Measurements from ENCODE around the gene PSMC5. TPM values are rescaled to one million over a fixed set of nuclear protein-coding genes. Genes with fewer than 3 reads are reported as not detected.

The PSMC5 gene
- total and polyA plus RNA-seq, 9 of the 15 experiments (the other 6 are each of a cell fraction or from before 2014, with no cell fraction given) = 89.2 to 393 (median 161) TPM

- H3K27ac ChIP-seq (ENCODE audit: extremely low read depth, low read depth, low read length) = no peak overlapping the region
- H3K36me3 ChIP-seq (ENCODE audit: control insufficient read depth, insufficient read depth, low read length) = peaks cover 80% of the 10 kb centered on the region
- DNase-seq (ENCODE audit: extremely low read depth in 1 of 4, low spot score in 3 of 4) (no peak), ATAC-seq (no peak), FAIRE-seq (no peak)
- in situ Hi-C loops (cut with MboI) = loop anchor here (25.0 kb wide), 1 partner anchor 393 kb away; the partner anchor contains the start of gene CYB561
- H3K4me3 ChIP-seq = no peak overlapping the region
- no peaks in the 10 kb centered on the region for H3K9me3 ChIP-seq (replicated peaks; ENCODE audit: control insufficient read depth, insufficient read depth, low read depth, low read length)
- H3K4me1 ChIP-seq (replicated peaks in 1 of 2; ENCODE audit: control insufficient read depth in 2 of 2, insufficient read depth in 2 of 2, low read length in 2 of 2) = peaks cover 8 to 16% of the 10 kb centered on the region in 2 experiments; a peak in 3 of 5 replicates
- ChIA-PET CTCF (ENCODE audit: low intra/inter-chr PET ratio) (no interaction called here), POLR2A (interaction anchor here (1.0 to 4.6 kb wide), 6 partner anchors 11 to 132 kb away, joined by 3 to 66 read pairs (median 12); partner anchors contain the start of genes CCDC47, DDX42 and SMARCD2)
- H2AFZ ChIP-seq (ENCODE audit: low read depth, low read length) = no peak overlapping the region
- H3K9ac ChIP-seq (ENCODE audit: insufficient read depth in 1 of 2, low read depth in 2 of 2, low read length in 2 of 2) = no peak overlapping the region
- peaks cover 48% of the 10 kb centered on the region for H3K79me2 ChIP-seq (ENCODE audit: control insufficient read depth, insufficient read depth, low read length)
- no peaks in the 10 kb centered on the region for H3K27me3 ChIP-seq (ENCODE audit: control insufficient read depth in 2 of 2, insufficient read depth in 2 of 2, low read length in 2 of 2)
- H4K20me1 ChIP-seq (replicated peaks; ENCODE audit: control insufficient read depth, insufficient read depth, low read length) = no peaks in the 10 kb centered on the region
- BruUV-seq (replicated peaks) = no TSS peak
- WGBS (ENCODE audit: insufficient coverage, low coverage, missing lambda C conversion rate) = 98% methylated on average over 5 of the region's 5 CpGs
- no peaks in the 10 kb centered on the region for H3K9me1 ChIP-seq (ENCODE audit: control insufficient read depth, insufficient read depth, low read length)
- intact Hi-C loops (cut with micrococcal nuclease) = loop anchor here (10.0 kb wide), 1 partner anchor 135 kb away; no protein-coding TSS in a partner anchor
- no peak overlapping the region for H3K4me2 ChIP-seq (ENCODE audit: insufficient read depth, low read length)
- TF ChIP-seq CXXC5 (CRISPR knock-in tag; IDR thresholded peaks at IDR 0.05) (no peak), POLR2A (conservative IDR thresholded peaks at IDR 0.05) (0 out of 2 replicates have a peak, but pooled peaks have one; percentile 48)
Observed at GRCh38 chr17:63830278-63830677, 3.0 kb downstream of the PSMC5 start.

- H3K4me2 ChIP-seq (ENCODE audit: insufficient read depth, low read length) = no peak overlapping the region
- peaks cover 80% of the 10 kb centered on the region for H3K36me3 ChIP-seq (ENCODE audit: control insufficient read depth, insufficient read depth, low read length)
- in situ Hi-C loops (cut with MboI) (loop anchor here (25.0 kb wide), 1 partner anchor 394 kb away; the partner anchor contains the start of gene CYB561), intact Hi-C loops (cut with micrococcal nuclease) (loop anchor here (10.0 kb wide), 1 partner anchor 136 kb away; no protein-coding TSS in a partner anchor)
- peaks cover 9 to 13% of the 10 kb centered on the region in 2 experiments; a peak in 3 of 5 replicates for H3K4me1 ChIP-seq (replicated peaks in 1 of 2; ENCODE audit: control insufficient read depth in 2 of 2, insufficient read depth in 2 of 2, low read length in 2 of 2)
- H4K20me1 ChIP-seq (replicated peaks; ENCODE audit: control insufficient read depth, insufficient read depth, low read length) = no peaks in the 10 kb centered on the region
- CTCF ChIA-PET (ENCODE audit: low intra/inter-chr PET ratio) = no interaction called here
- no peak for TF ChIP-seq ZBTB40 (IDR thresholded peaks at IDR 0.05)
- no peak for TF ChIP-seq ZBTB40 (CRISPR knock-in tag; IDR thresholded peaks at IDR 0.05)
- peak; percentile 57 for TF ChIP-seq RBFOX2 (IDR thresholded peaks at IDR 0.05; ENCODE audit: low read depth, low read length)
- H3K9ac ChIP-seq (ENCODE audit: insufficient read depth in 1 of 2, low read depth in 2 of 2, low read length in 2 of 2) = no peak overlapping the region
- no peak overlapping the region for H3K27ac ChIP-seq (ENCODE audit: extremely low read depth, low read depth, low read length)
- H3K4me3 ChIP-seq = no peak overlapping the region
- no peaks in the 10 kb centered on the region for H3K9me3 ChIP-seq (replicated peaks; ENCODE audit: control insufficient read depth, insufficient read depth, low read depth, low read length)
- POLR2A ChIA-PET = interaction anchor here (0.5 to 4.6 kb wide), 8 partner anchors 10 to 1731 kb away, joined by 3 to 66 read pairs (median 5); partner anchors contain the start of genes CCDC47, DDX42 and SMARCD2
- no peaks in the 10 kb centered on the region for H3K9me1 ChIP-seq (ENCODE audit: control insufficient read depth, insufficient read depth, low read length)
- FAIRE-seq (no peak), DNase-seq (ENCODE audit: extremely low read depth in 1 of 4, low spot score in 3 of 4) (no peak), ATAC-seq (no peak)
- WGBS (ENCODE audit: insufficient coverage, low coverage, missing lambda C conversion rate) = 93% methylated on average over 13 of the region's 15 CpGs
- H3K79me2 ChIP-seq (ENCODE audit: control insufficient read depth, insufficient read depth, low read length) = peaks cover 43% of the 10 kb centered on the region
- no peak overlapping the region for H2AFZ ChIP-seq (ENCODE audit: low read depth, low read length)
- no peaks in the 10 kb centered on the region for H3K27me3 ChIP-seq (ENCODE audit: control insufficient read depth in 2 of 2, insufficient read depth in 2 of 2, low read length in 2 of 2)
- no TSS peak for BruUV-seq (replicated peaks)
Observed at GRCh38 chr17:63830904-63831491, 3.8 kb downstream of the PSMC5 start.

Data from K562 (cell line).